Endothelial cell of umbilical vein (primary cell): ENCODE results near the gene EXOC6B.

Experiments used
- CTCF ChIP-seq, 2 donors: IDR thresholded peaks; 1 replicate in 1 of 2; 2 replicates in 1 of 2; pipeline ENCODE4 v1.5.1; 2011; ENCODE audit warnings: low read length in 2 of 2, mild to moderate bottlenecking in 2 of 2, moderate library complexity in 2 of 2, control low read depth in 1 of 2, inconsistent platforms in 1 of 2, low read depth in 1 of 2; ENCODE audit not compliant: insufficient read depth in 1 of 2; ENCODE audit errors: extremely low read depth in 1 of 2
- EZH2 ChIP-seq: IDR thresholded peaks from 2 replicates; pipeline ENCODE4 v1.6.1; 2012; ENCODE audit warnings: borderline replicate concordance, low read depth, mild to moderate bottlenecking, moderate library complexity, low read length, inconsistent platforms; ENCODE audit not compliant: severe bottlenecking
- GATA2 ChIP-seq: IDR thresholded peaks from 2 replicates; pipeline ENCODE4 v1.7.0; 2011; ENCODE audit warnings: low read depth, mild to moderate bottlenecking, moderate library complexity, mixed read lengths, low read length; ENCODE audit not compliant: insufficient read length, insufficient read depth
- JUN ChIP-seq: IDR thresholded peaks from 2 replicates; pipeline ENCODE4 v1.6.1; 2011; ENCODE audit warnings: borderline replicate concordance, low read depth; ENCODE audit not compliant: insufficient read length, insufficient read depth
- MAX ChIP-seq: IDR thresholded peaks from 2 replicates; pipeline ENCODE4 v1.6.1; 2011; ENCODE audit not compliant: insufficient read depth, insufficient read length
- MYC ChIP-seq: IDR thresholded peaks from one replicate; pipeline ENCODE4 v1.6.1; 2011; ENCODE audit warnings: mild to moderate bottlenecking, low read depth, low read length
- POLR2A ChIP-seq: IDR thresholded peaks from 2 replicates; pipeline ENCODE4 v1.6.1; 2012; ENCODE audit warnings: low read depth, mild to moderate bottlenecking, control low read depth, low read length
- POLR2AphosphoS5 ChIP-seq: IDR thresholded peaks from 2 replicates; pipeline ENCODE4 v1.6.1; 2012; ENCODE audit warnings: low read depth, mild to moderate bottlenecking, control low read depth, low read length, moderate library complexity; ENCODE audit not compliant: insufficient read depth

GRCh38 chr2:72743481-72743880 is 82.4 kb downstream of the EXOC6B start:
- TF ChIP-seq CTCF (IDR thresholded peaks at IDR 0.05; ENCODE audit: extremely low read depth in 1 of 2, insufficient read depth in 1 of 2, low read depth in 1 of 2, low read length in 2 of 2) (no peak), MAX (no peak), POLR2A (no peak), EZH2 (no peak), JUN (no peak), POLR2AphosphoS5 (no peak), MYC (no peak), GATA2 (no peak)
